ENCODE data around the gene PCBD1. TPM values are rescaled to one million over a fixed set of nuclear protein-coding genes. Genes with fewer than 3 reads are reported as not detected.
"Not testable (repeated sequence)": the region's sequence is repeated elsewhere in the genome, so short reads cannot be mapped to it uniquely, and the experiment has no call there.

Gene PCBD1
- total RNA-seq, 1 donor from 2014 or later: 162 TPM

DNA sequence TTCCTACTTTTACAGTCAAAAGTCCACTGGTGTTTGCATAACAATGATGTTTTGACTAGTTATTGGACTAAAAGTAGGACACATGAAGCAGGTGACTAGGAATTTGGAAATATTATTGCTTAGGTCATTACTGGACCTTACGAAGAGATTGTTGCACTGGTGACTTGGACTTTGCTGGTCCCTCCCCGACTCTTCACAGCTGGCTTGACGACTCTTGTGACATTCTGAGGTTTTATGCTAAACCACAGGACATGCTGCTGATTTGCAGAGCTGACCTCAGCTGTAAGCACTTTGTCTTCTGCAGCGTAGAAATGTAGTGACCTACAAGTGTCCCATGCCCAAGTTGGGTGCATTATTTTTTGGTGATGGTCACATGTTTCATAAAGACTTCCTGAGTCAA, 21.9 kb downstream of the PCBD1 start:
- TF ChIP-seq CTCF (IDR thresholded peaks at IDR 0.05; ENCODE audit: unreplicated experiment): no peak
- Mint-ChIP-seq H3K4me3 (ENCODE audit: low read depth) (no peak overlapping the region), H3K27me3 (no peaks in the 10 kb centered on the region), H3K4me1 (ENCODE audit: low read depth) (no peaks in the 10 kb centered on the region), H3K36me3 (ENCODE audit: insufficient read depth) (peaks cover 14% of the 10 kb centered on the region), H3K27ac (no peak overlapping the region), H3K9me3 (ENCODE audit: low read depth) (no peaks in the 10 kb centered on the region)
- no peak for DNase-seq (ENCODE audit: low spot score, unreplicated experiment)

- TF ChIP-seq CTCF (IDR thresholded peaks at IDR 0.05; ENCODE audit: unreplicated experiment): no peak
- DNase-seq (ENCODE audit: low spot score, unreplicated experiment): no peak
- Mint-ChIP-seq H3K36me3 (ENCODE audit: insufficient read depth) (peaks cover 24% of the 10 kb centered on the region), H3K27ac (no peak overlapping the region), H3K4me3 (ENCODE audit: low read depth) (no peak overlapping the region), H3K4me1 (ENCODE audit: low read depth) (no peaks in the 10 kb centered on the region), H3K9me3 (ENCODE audit: low read depth) (peaks cover 4% of the 10 kb centered on the region), H3K27me3 (no peaks in the 10 kb centered on the region)
These were observed 23.4 kb downstream of the PCBD1 start for GRCh38 chr10:70864935-70865334.

DNA sequence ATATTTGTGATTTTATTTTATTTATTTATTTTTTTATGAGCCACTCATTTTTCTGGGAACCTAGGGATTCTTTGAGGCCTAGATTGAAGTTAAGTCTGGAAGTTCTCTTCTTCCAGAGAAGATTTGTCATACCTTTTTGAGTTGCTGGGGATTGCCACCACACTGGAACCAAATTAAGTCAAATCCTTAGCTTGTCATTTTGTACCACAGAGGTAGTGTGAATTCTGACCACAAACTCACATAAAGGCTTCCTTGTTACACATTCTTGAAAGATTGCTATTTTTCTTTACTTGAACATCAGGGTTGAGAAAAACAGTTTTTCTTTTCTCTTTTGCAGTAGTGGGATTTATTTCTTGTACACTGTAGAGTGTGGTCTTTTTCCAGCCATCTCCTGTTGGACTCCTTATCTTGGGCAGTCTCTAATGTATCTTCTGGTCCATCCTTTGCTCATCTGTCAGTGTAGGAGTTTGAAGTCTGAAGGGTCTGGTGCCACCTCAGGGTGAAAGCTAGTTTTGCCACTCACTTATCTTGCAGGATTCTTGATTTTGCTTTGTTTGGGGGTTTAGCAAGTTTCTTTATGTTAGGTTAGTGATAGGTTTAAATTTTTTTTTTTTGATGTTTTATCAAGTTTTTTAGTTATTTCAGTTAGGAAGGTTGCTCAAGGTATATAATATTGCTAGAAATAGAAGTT, 24.8 kb downstream of the PCBD1 start:
- Mint-ChIP-seq H3K27ac (no peak overlapping the region), H3K27me3 (no peaks in the 10 kb centered on the region), H3K36me3 (ENCODE audit: insufficient read depth) (peaks cover 30% of the 10 kb centered on the region), H3K4me3 (ENCODE audit: low read depth) (no peak overlapping the region), H3K9me3 (ENCODE audit: low read depth) (peaks cover 4% of the 10 kb centered on the region), H3K4me1 (ENCODE audit: low read depth) (peaks cover 1% of the 10 kb centered on the region)
- DNase-seq (ENCODE audit: low spot score, unreplicated experiment): no peak
- no peak for TF ChIP-seq CTCF (IDR thresholded peaks at IDR 0.05; ENCODE audit: unreplicated experiment)

GRCh38 chr10:70861495-70862197, 26.7 kb downstream of the PCBD1 start:
- H3K4me3 Mint-ChIP-seq (ENCODE audit: low read depth); H3K27ac Mint-ChIP-seq; H3K27me3 Mint-ChIP-seq; H3K4me1 Mint-ChIP-seq (ENCODE audit: low read depth); DNase-seq (ENCODE audit: low spot score, unreplicated experiment); H3K9me3 Mint-ChIP-seq (ENCODE audit: low read depth): not testable (repeated sequence)
- H3K36me3 Mint-ChIP-seq (ENCODE audit: insufficient read depth): peaks cover 39% of the 10 kb centered on the region

DNA sequence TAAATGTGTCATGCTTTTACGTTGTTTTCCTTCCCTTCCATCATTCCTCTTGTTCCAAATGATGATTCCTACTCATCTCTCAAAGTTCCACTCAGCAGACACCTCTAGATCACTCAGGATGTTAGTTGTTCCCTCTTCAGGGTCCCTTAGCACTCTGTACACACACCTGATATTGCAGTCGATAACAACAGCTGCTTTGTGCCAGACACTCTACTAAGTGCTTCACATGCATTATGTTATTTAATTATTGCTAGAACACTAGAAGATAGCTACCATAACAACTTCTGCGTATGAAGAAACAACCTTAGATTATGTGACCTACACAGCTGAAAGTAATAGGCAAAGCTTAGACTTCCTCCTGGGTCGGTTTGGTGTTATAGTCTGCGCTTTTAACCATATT, 29.6 kb downstream of the PCBD1 start:
- TF ChIP-seq CTCF (IDR thresholded peaks at IDR 0.05; ENCODE audit: unreplicated experiment): no peak
- Mint-ChIP-seq H3K27ac (no peak overlapping the region), H3K27me3 (no peaks in the 10 kb centered on the region), H3K9me3 (ENCODE audit: low read depth) (peaks cover 4% of the 10 kb centered on the region), H3K4me1 (ENCODE audit: low read depth) (peaks cover 2% of the 10 kb centered on the region), H3K4me3 (ENCODE audit: low read depth) (no peak overlapping the region), H3K36me3 (ENCODE audit: insufficient read depth) (peaks cover 36% of the 10 kb centered on the region)
- DNase-seq (ENCODE audit: low spot score, unreplicated experiment): no peak

GRCh38 chr10:70856454-70856853, 31.9 kb downstream of the PCBD1 start:
- H3K4me3 Mint-ChIP-seq (ENCODE audit: low read depth): no peak overlapping the region
- H3K36me3 Mint-ChIP-seq (ENCODE audit: insufficient read depth): peaks cover 28% of the 10 kb centered on the region
- H3K27me3 Mint-ChIP-seq: no peaks in the 10 kb centered on the region
- no peak for DNase-seq (ENCODE audit: low spot score, unreplicated experiment)
- no peak overlapping the region for H3K27ac Mint-ChIP-seq
- TF ChIP-seq CTCF (IDR thresholded peaks at IDR 0.05; ENCODE audit: unreplicated experiment): no peak
- peaks cover 4% of the 10 kb centered on the region for H3K9me3 Mint-ChIP-seq (ENCODE audit: low read depth)
- H3K4me1 Mint-ChIP-seq (ENCODE audit: low read depth): peaks cover 20% of the 10 kb centered on the region
